ENCODE results near the gene REM2. TPM values are rescaled to one million over a fixed set of nuclear protein-coding genes. Genes with fewer than 3 reads are reported as not detected.

The REM2 gene
- total RNA-seq, 1 experiment from 2014 or later, result 0.18 TPM

GRCh38 chr14:22875003-22875747 lies 7.8 kb upstream of the REM2 start:
- Histone ChIP-seq H3K27ac (ENCODE audit: low read length) (no peak overlapping the region), H3K9me3 (ENCODE audit: control insufficient read depth, insufficient read depth, low read depth, low read length) (no peaks in the 10 kb centered on the region), H3K27me3 (ENCODE audit: control insufficient read depth, insufficient read depth, low read length) (no peaks in the 10 kb centered on the region), H3K4me1 (ENCODE audit: control insufficient read depth, insufficient read depth, low read length) (peaks cover 8% of the 10 kb centered on the region; the same call in 1 of the 2 replicates), H3K4me3 (ENCODE audit: low read depth in 2 of 2, low read length in 2 of 2) (no peak overlapping the region), H3K36me3 (ENCODE audit: control insufficient read depth, insufficient read depth, low read length) (no peaks in the 10 kb centered on the region; the same call in none of the 2 replicates)
- BruUV-seq (replicated peaks), result no TSS peak
- intact Hi-C loops (cut with micrococcal nuclease; ENCODE audit: unreplicated experiment), result no loop called here
- ATAC-seq (no peak), DNase-seq (ENCODE audit: low read depth, low spot score) (no peak)
- ChIA-PET CTCF (no interaction called here), POLR2A (no interaction called here)
- TF ChIP-seq TCF7L2 (IDR thresholded peaks at IDR 0.05; ENCODE audit: low read depth, low read length) (no peak), REST (IDR thresholded peaks at IDR 0.05; ENCODE audit: insufficient read depth in 1 of 2, low read depth in 2 of 2, low read length in 1 of 2) (no peak), SIN3A (IDR thresholded peaks at IDR 0.05; ENCODE audit: borderline replicate concordance, insufficient read depth, low read depth, low read length) (no peak), CTCF (IDR thresholded peaks at IDR 0.05) (no peak), POLR2AphosphoS5 (IDR thresholded peaks at IDR 0.05; ENCODE audit: low read depth, low read length) (no peak)
- in situ Hi-C loops (cut with HindIII; ENCODE audit: low pct_unique_long_range_greater_than_20kb, low sequenced_read_pairs), result no loop called here

GRCh38 chr14:22875748-22876319 lies 7.2 kb upstream of the REM2 start:
- ChIA-PET POLR2A (no interaction called here), CTCF (no interaction called here)
- intact Hi-C loops (cut with micrococcal nuclease; ENCODE audit: unreplicated experiment), result no loop called here
- Histone ChIP-seq H3K36me3 (ENCODE audit: control insufficient read depth, insufficient read depth, low read length) (no peaks in the 10 kb centered on the region; the same call in none of the 2 replicates), H3K4me1 (ENCODE audit: control insufficient read depth, insufficient read depth, low read length) (peaks cover 2% of the 10 kb centered on the region; the same call in 1 of the 2 replicates), H3K4me3 (ENCODE audit: low read depth in 2 of 2, low read length in 2 of 2) (no peak overlapping the region), H3K27ac (ENCODE audit: low read length) (no peak overlapping the region), H3K9me3 (ENCODE audit: control insufficient read depth, insufficient read depth, low read depth, low read length) (no peaks in the 10 kb centered on the region), H3K27me3 (ENCODE audit: control insufficient read depth, insufficient read depth, low read length) (no peaks in the 10 kb centered on the region)
- DNase-seq (ENCODE audit: low read depth, low spot score) (no peak), ATAC-seq (no peak)
- TF ChIP-seq REST (IDR thresholded peaks at IDR 0.05; ENCODE audit: insufficient read depth in 1 of 2, low read depth in 2 of 2, low read length in 1 of 2) (no peak), TCF7L2 (IDR thresholded peaks at IDR 0.05; ENCODE audit: low read depth, low read length) (no peak), SIN3A (IDR thresholded peaks at IDR 0.05; ENCODE audit: borderline replicate concordance, insufficient read depth, low read depth, low read length) (no peak), CTCF (IDR thresholded peaks at IDR 0.05) (no peak), POLR2AphosphoS5 (IDR thresholded peaks at IDR 0.05; ENCODE audit: low read depth, low read length) (no peak)
- no TSS peak for BruUV-seq (replicated peaks)
- in situ Hi-C loops (cut with HindIII; ENCODE audit: low pct_unique_long_range_greater_than_20kb, low sequenced_read_pairs), result no loop called here
